Measurements from ENCODE around the gene FGF23.
A peak's percentile ranks its signal among the peaks of the same experiment; 100 is the strongest.

The FGF23 gene

GRCh38 chr12:4369548-4369947, 10.0 kb downstream of the FGF23 start:
- peaks cover 51% of the 10 kb centered on the region for H3K27me3 Mint-ChIP-seq
- H3K36me3 Mint-ChIP-seq (ENCODE audit: low read depth) = no peaks in the 10 kb centered on the region
- no peak overlapping the region for H3K4me3 Mint-ChIP-seq
- no peaks in the 10 kb centered on the region for H3K9me3 Mint-ChIP-seq
- intact Hi-C loops (cut with micrococcal nuclease) = no loop called here
- H3K27ac Mint-ChIP-seq = no peak overlapping the region
- peaks cover 6% of the 10 kb centered on the region for H3K4me1 Mint-ChIP-seq (ENCODE audit: low read depth)

GRCh38 chr12:4366090-4366489, 13.4 kb downstream of the FGF23 start:
- no peaks in the 10 kb centered on the region for H3K9me3 Mint-ChIP-seq
- no peak overlapping the region for H3K4me3 Mint-ChIP-seq
- no peaks in the 10 kb centered on the region for H3K36me3 Mint-ChIP-seq (ENCODE audit: low read depth)
- intact Hi-C loops (cut with micrococcal nuclease) = no loop called here
- peaks cover 6% of the 10 kb centered on the region for H3K4me1 Mint-ChIP-seq (ENCODE audit: low read depth)
- H3K27me3 Mint-ChIP-seq = peaks cover 49% of the 10 kb centered on the region
- no peak overlapping the region for H3K27ac Mint-ChIP-seq

GRCh38 chr12:4356041-4356327, 23.5 kb downstream of the FGF23 start:
- Mint-ChIP-seq H3K36me3 (ENCODE audit: low read depth) (peaks cover 46% of the 10 kb centered on the region), H3K27ac (no peak overlapping the region), H3K27me3 (no peaks in the 10 kb centered on the region), H3K9me3 (no peaks in the 10 kb centered on the region), H3K4me3 (no peak overlapping the region), H3K4me1 (ENCODE audit: low read depth) (peaks cover 4% of the 10 kb centered on the region)
- intact Hi-C loops (cut with micrococcal nuclease) = no loop called here

GRCh38 chr12:4355156-4356040, 24.1 kb downstream of the FGF23 start:
- peaks cover 52% of the 10 kb centered on the region for H3K36me3 Mint-ChIP-seq (ENCODE audit: low read depth)
- peaks cover 4% of the 10 kb centered on the region for H3K4me1 Mint-ChIP-seq (ENCODE audit: low read depth)
- H3K27me3 Mint-ChIP-seq = no peaks in the 10 kb centered on the region
- H3K9me3 Mint-ChIP-seq = no peaks in the 10 kb centered on the region
- no peak overlapping the region for H3K27ac Mint-ChIP-seq
- intact Hi-C loops (cut with micrococcal nuclease) = no loop called here
- H3K4me3 Mint-ChIP-seq = no peak overlapping the region

GRCh38 chr12:4353785-4354208, 25.7 kb downstream of the FGF23 start:
- no peaks in the 10 kb centered on the region for H3K27me3 Mint-ChIP-seq
- intact Hi-C loops (cut with micrococcal nuclease) = loop anchor here (5.0 kb wide), 1 partner anchor 174 kb away; no protein-coding TSS in a partner anchor
- H3K9me3 Mint-ChIP-seq = no peaks in the 10 kb centered on the region
- no peak overlapping the region for H3K4me3 Mint-ChIP-seq
- peaks cover 68% of the 10 kb centered on the region for H3K36me3 Mint-ChIP-seq (ENCODE audit: low read depth)
- H3K27ac Mint-ChIP-seq = no peak overlapping the region
- peaks cover 4% of the 10 kb centered on the region for H3K4me1 Mint-ChIP-seq (ENCODE audit: low read depth)

DNA sequence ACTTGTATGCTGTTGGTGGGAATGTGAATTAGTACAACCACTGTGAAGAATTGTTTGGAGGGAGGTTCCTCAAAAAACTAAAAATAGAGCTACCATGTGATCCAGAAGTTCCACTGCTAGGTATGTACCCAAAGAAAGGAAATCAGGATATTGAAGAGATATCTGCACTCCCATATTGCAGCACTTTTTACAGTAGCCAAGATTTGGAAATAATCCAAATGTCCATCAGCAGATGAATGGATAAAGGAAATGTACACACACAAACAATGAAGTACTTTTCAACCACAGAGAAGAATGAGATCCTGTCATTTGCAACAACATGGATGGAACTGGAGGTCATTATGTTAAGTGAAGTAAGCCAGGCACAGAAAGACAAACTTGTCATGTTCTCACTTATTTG, 32.6 kb downstream of the FGF23 start:
- intact Hi-C loops (cut with micrococcal nuclease) = no loop called here
- Mint-ChIP-seq H3K4me3 (no peak overlapping the region), H3K27me3 (no peaks in the 10 kb centered on the region), H3K27ac (no peak overlapping the region), H3K36me3 (ENCODE audit: low read depth) (peaks cover 98% of the 10 kb centered on the region), H3K9me3 (peaks cover 22% of the 10 kb centered on the region), H3K4me1 (ENCODE audit: low read depth) (peaks cover 13% of the 10 kb centered on the region)

DNA sequence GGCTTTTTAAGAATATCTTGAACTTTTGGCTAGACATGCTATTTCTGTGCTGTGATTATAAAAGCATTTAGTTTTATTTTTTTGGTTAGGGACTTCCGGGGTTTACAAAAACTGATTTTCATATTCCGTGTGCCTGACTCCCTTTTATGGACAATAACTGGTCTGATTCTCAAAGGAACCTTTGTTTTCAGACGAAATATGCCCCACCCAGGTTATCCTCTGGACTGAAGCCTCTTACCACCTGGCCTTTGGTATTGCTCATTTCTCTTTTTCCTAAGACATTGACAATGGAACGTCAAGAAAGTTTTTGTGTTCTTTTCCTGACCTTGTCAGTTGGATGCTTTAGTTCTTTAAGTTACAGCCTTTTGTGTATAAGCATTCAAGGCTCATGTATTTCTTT, 47.7 kb downstream of the FGF23 start:
- Mint-ChIP-seq H3K36me3 (ENCODE audit: low read depth) (peaks cover 77% of the 10 kb centered on the region), H3K27ac (no peak overlapping the region), H3K4me1 (ENCODE audit: low read depth) (peaks cover 31% of the 10 kb centered on the region), H3K4me3 (no peak overlapping the region), H3K9me3 (no peaks in the 10 kb centered on the region), H3K27me3 (no peaks in the 10 kb centered on the region)
- intact Hi-C loops (cut with micrococcal nuclease) = no loop called here

DNA sequence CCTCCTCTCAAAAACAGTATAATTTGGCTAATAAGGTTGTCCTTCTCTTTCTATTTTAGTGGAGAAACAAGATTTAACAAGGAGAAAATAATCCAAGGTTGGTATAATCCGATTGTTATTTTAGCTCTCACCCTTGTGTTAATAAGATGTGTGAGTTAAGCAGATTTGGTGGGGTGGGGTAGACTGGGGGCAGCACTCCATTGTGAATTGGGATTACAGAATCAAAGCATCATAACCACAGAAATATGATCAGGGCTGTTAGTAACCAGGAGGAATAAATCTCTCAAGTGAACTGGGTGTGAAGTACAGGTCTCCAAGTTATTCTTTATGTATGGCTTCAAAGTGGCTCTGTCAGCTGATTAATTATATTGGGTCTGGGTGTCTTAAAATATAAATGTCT, 48.3 kb downstream of the FGF23 start:
- Mint-ChIP-seq H3K27ac (no peak overlapping the region), H3K4me3 (no peak overlapping the region), H3K27me3 (no peaks in the 10 kb centered on the region), H3K4me1 (ENCODE audit: low read depth) (peaks cover 31% of the 10 kb centered on the region), H3K9me3 (no peaks in the 10 kb centered on the region), H3K36me3 (ENCODE audit: low read depth) (peaks cover 71% of the 10 kb centered on the region)
- intact Hi-C loops (cut with micrococcal nuclease) = no loop called here

GRCh38 chr12:4330203-4330602, 49.3 kb downstream of the FGF23 start:
- Mint-ChIP-seq H3K9me3 (no peaks in the 10 kb centered on the region), H3K27me3 (no peaks in the 10 kb centered on the region), H3K4me1 (ENCODE audit: low read depth) (peaks cover 37% of the 10 kb centered on the region), H3K27ac (no peak overlapping the region), H3K36me3 (ENCODE audit: low read depth) (peaks cover 61% of the 10 kb centered on the region), H3K4me3 (no peak overlapping the region)
- intact Hi-C loops (cut with micrococcal nuclease) = no loop called here

- Mint-ChIP-seq H3K4me1 (ENCODE audit: low read depth) (peaks cover 47% of the 10 kb centered on the region), H3K27ac (no peak overlapping the region), H3K4me3 (no peak overlapping the region), H3K27me3 (no peaks in the 10 kb centered on the region), H3K36me3 (ENCODE audit: low read depth) (peaks cover 48% of the 10 kb centered on the region), H3K9me3 (no peaks in the 10 kb centered on the region)
- intact Hi-C loops (cut with micrococcal nuclease) = no loop called here
Observed at GRCh38 chr12:4327293-4327692, 52.2 kb downstream of the FGF23 start.

DNA sequence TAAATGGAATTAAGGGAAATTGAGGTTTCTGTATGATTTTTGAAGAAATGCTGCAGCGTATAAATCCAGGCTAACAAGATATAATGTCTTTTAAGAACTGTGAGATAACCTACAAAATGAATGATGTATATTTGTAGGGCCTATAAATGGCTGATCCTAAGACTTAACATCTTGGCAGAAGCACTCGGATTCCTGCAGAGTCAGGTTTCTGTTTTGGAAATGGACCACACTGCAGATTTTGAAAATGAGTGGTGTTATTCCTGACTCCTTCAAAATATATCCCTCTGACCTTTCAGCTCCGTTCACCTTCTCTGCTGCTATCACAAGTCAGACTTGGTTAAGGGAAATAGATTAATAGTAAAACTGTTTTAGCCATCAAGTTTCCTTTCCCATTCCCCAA, 53.5 kb downstream of the FGF23 start:
- Mint-ChIP-seq H3K9me3 (no peaks in the 10 kb centered on the region), H3K27me3 (no peaks in the 10 kb centered on the region), H3K36me3 (ENCODE audit: low read depth) (peaks cover 45% of the 10 kb centered on the region), H3K4me1 (ENCODE audit: low read depth) (peaks cover 47% of the 10 kb centered on the region), H3K27ac (no peak overlapping the region), H3K4me3 (no peak overlapping the region)
- intact Hi-C loops (cut with micrococcal nuclease) = no loop called here

DNA sequence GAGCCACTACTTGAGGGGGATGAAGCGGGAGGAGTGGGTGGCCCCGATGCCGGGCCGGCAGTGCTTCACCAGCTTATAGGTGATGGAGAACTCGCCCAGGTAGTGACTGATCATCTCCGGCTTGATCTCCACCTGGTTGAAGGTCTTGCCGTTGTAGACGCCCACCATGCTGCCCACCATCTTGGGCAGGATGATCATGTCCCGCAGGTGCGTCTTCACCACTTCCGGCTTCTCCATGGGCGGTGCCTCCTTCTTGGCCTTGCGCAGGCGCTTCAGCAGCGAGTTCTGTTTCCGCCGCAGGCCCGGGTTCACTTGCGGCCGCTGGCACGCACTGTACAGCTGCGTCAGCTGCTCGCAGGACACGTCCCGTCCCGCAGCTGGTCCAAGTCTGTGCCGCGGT, 55.1 kb downstream of the FGF23 start:
- H3K27ac Mint-ChIP-seq = no peak overlapping the region
- H3K36me3 Mint-ChIP-seq (ENCODE audit: low read depth) = peaks cover 29% of the 10 kb centered on the region
- peaks cover 48% of the 10 kb centered on the region for H3K4me1 Mint-ChIP-seq (ENCODE audit: low read depth)
- peaks cover 2% of the 10 kb centered on the region for H3K27me3 Mint-ChIP-seq
- intact Hi-C loops (cut with micrococcal nuclease) = loop anchor here (5.0 kb wide), 4 partner anchors 37 to 452 kb away; partner anchors contain the start of genes PARP11 and RAD51AP1
- no peak overlapping the region for H3K4me3 Mint-ChIP-seq
- no peaks in the 10 kb centered on the region for H3K9me3 Mint-ChIP-seq

DNA sequence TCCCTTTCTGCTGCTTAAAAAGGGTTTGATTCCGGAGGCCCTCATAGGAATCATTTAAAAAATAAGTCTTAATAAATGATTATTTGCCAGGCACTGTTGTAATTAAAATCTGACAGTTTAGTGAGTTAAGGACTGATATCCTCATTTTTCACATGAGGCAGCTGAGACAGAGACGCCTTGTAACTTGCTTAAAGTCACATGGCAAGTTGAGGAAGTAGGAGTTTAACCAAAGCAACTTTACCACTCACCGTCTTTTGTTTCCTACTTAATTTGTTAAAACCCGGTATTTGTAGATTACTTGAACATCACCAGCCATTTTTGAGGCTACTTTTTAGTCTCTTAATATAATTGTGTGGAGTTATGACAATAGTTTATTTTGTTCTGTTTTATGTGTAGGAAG, 56.1 kb downstream of the FGF23 start:
- H3K36me3 Mint-ChIP-seq (ENCODE audit: low read depth) = peaks cover 21% of the 10 kb centered on the region
- H3K4me3 Mint-ChIP-seq = peak overlapping the region; percentile 63
- peaks cover 44% of the 10 kb centered on the region for H3K4me1 Mint-ChIP-seq (ENCODE audit: low read depth)
- no peaks in the 10 kb centered on the region for H3K9me3 Mint-ChIP-seq
- intact Hi-C loops (cut with micrococcal nuclease) = loop anchor here (5.0 kb wide), 4 partner anchors 36 to 451 kb away; partner anchors contain the start of genes PARP11 and RAD51AP1
- H3K27ac Mint-ChIP-seq = peak overlapping the region; percentile 98
- H3K27me3 Mint-ChIP-seq = peaks cover 2% of the 10 kb centered on the region

GRCh38 chr12:4322726-4323125, 56.8 kb downstream of the FGF23 start:
- Mint-ChIP-seq H3K27me3 (peaks cover 4% of the 10 kb centered on the region), H3K36me3 (ENCODE audit: low read depth) (peaks cover 21% of the 10 kb centered on the region), H3K9me3 (no peaks in the 10 kb centered on the region), H3K27ac (peak overlapping the region; percentile 98), H3K4me1 (ENCODE audit: low read depth) (peaks cover 38% of the 10 kb centered on the region), H3K4me3 (peak overlapping the region; percentile 72)
- intact Hi-C loops (cut with micrococcal nuclease) = loop anchor here (5.0 kb wide), 4 partner anchors 35 to 450 kb away; partner anchors contain the start of genes PARP11 and RAD51AP1
